Measurements from ENCODE around the gene GSTT2B. TPM values are rescaled to one million over a fixed set of nuclear protein-coding genes. Genes with fewer than 3 reads are reported as not detected.

Gene GSTT2B
- total and polyA plus RNA-seq, 2 donors (not counting 1 experiment from before 2014, with no cell fraction given) = not detected

GRCh38 chr22:23939017-23939357, 22.0 kb downstream of the GSTT2B start:
- H3K36me3 ChIP-seq (replicated peaks in 1 of 2; ENCODE audit: control extremely low read depth in 1 of 2, control insufficient read depth in 1 of 2, extremely low read depth in 1 of 2, insufficient read depth in 2 of 2, low read length in 1 of 2) = no peaks in the 10 kb centered on the region
- no peak overlapping the region for H3K4me2 ChIP-seq (replicated peaks; ENCODE audit: low read depth, low read length, poor library complexity, severe bottlenecking)
- no peaks in the 10 kb centered on the region for H3K79me2 ChIP-seq (ENCODE audit: control insufficient read depth, insufficient read depth, low read length)
- no peaks in the 10 kb centered on the region for H3K9me3 ChIP-seq (ENCODE audit: control extremely low read depth in 1 of 3, control insufficient read depth in 2 of 3, insufficient read depth in 1 of 3, low read length in 2 of 3)
- H3K4me3 ChIP-seq (ENCODE audit: control extremely low read depth in 1 of 5, extremely low read depth in 1 of 5, insufficient read depth in 1 of 5, low read depth in 2 of 5, low read length in 4 of 5) = no peak overlapping the region
- no peak for DNase-seq
- no peaks in the 10 kb centered on the region for H4K20me1 ChIP-seq (ENCODE audit: control insufficient read depth, insufficient read depth, low read length, poor library complexity, severe bottlenecking)
- H3K27ac ChIP-seq (ENCODE audit: low read length in 2 of 2) = no peak overlapping the region
- Mint-ChIP-seq H3K27me3 (no peaks in the 10 kb centered on the region), H3K27ac (no peak overlapping the region), H3K4me1 (no peaks in the 10 kb centered on the region), H3K4me3 (no peak overlapping the region), H3K9me3 (ENCODE audit: insufficient read depth) (no peaks in the 10 kb centered on the region)
- TF ChIP-seq EZH2 (IDR thresholded peaks at IDR 0.05; ENCODE audit: borderline replicate concordance, insufficient read depth, low read depth, low read length, poor library complexity, severe bottlenecking) = no peak
- TF ChIP-seq, protein P1, sequence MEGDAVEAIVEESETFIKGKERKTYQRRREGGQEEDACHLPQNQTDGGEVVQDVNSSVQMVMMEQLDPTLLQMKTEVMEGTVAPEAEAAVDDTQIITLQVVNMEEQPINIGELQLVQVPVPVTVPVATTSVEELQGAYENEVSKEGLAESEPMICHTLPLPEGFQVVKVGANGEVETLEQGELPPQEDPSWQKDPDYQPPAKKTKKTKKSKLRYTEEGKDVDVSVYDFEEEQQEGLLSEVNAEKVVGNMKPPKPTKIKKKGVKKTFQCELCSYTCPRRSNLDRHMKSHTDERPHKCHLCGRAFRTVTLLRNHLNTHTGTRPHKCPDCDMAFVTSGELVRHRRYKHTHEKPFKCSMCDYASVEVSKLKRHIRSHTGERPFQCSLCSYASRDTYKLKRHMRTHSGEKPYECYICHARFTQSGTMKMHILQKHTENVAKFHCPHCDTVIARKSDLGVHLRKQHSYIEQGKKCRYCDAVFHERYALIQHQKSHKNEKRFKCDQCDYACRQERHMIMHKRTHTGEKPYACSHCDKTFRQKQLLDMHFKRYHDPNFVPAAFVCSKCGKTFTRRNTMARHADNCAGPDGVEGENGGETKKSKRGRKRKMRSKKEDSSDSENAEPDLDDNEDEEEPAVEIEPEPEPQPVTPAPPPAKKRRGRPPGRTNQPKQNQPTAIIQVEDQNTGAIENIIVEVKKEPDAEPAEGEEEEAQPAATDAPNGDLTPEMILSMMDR (IDR thresholded peaks at IDR 0.05) = no peak
- no peak for ATAC-seq (ENCODE audit: low read depth)
- H3K9ac ChIP-seq (ENCODE audit: low read length) = no peak overlapping the region
- intact Hi-C loops (cut with micrococcal nuclease) = no loop called here
- CTCF ChIA-PET = interaction anchor here (0.6 kb wide), 1 partner anchor 51 kb away, joined by 3 read pairs; no protein-coding TSS in a partner anchor
- no peaks in the 10 kb centered on the region for H3K4me1 ChIP-seq (ENCODE audit: control insufficient read depth in 2 of 2, insufficient read depth in 2 of 2, low read length in 2 of 2)
- no peak overlapping the region for H2AFZ ChIP-seq (ENCODE audit: insufficient read depth, low read depth, low read length, poor library complexity, severe bottlenecking)
- POLR2A ChIA-PET = no interaction called here
- 74% methylated on average over 3 of the region's 3 CpGs for WGBS (ENCODE audit: insufficient coverage)
- no peaks in the 10 kb centered on the region for H3K27me3 ChIP-seq (replicated peaks in 1 of 4; ENCODE audit: control extremely low read depth in 1 of 4, control insufficient read depth in 3 of 4, insufficient read depth in 4 of 4, low read length in 3 of 4)

GRCh38 chr22:23938328-23939016, 22.5 kb downstream of the GSTT2B start:
- Mint-ChIP-seq H3K9me3 (ENCODE audit: insufficient read depth) (no peaks in the 10 kb centered on the region), H3K4me3 (no peak overlapping the region), H3K4me1 (no peaks in the 10 kb centered on the region), H3K27me3 (no peaks in the 10 kb centered on the region), H3K27ac (no peak overlapping the region)
- ATAC-seq (ENCODE audit: low read depth) (no peak), DNase-seq (peak; percentile 1)
- Histone ChIP-seq H3K36me3 (replicated peaks in 1 of 2; ENCODE audit: control extremely low read depth in 1 of 2, control insufficient read depth in 1 of 2, extremely low read depth in 1 of 2, insufficient read depth in 2 of 2, low read length in 1 of 2) (no peaks in the 10 kb centered on the region), H3K4me3 (ENCODE audit: control extremely low read depth in 1 of 5, extremely low read depth in 1 of 5, insufficient read depth in 1 of 5, low read depth in 2 of 5, low read length in 4 of 5) (no peak overlapping the region), H4K20me1 (ENCODE audit: control insufficient read depth, insufficient read depth, low read length, poor library complexity, severe bottlenecking) (no peaks in the 10 kb centered on the region), H3K79me2 (ENCODE audit: control insufficient read depth, insufficient read depth, low read length) (no peaks in the 10 kb centered on the region), H3K27ac (ENCODE audit: low read length in 2 of 2) (no peak overlapping the region), H3K9ac (ENCODE audit: low read length) (no peak overlapping the region), H3K27me3 (replicated peaks in 1 of 4; ENCODE audit: control extremely low read depth in 1 of 4, control insufficient read depth in 3 of 4, insufficient read depth in 4 of 4, low read length in 3 of 4) (no peaks in the 10 kb centered on the region), H3K4me2 (replicated peaks; ENCODE audit: low read depth, low read length, poor library complexity, severe bottlenecking) (no peak overlapping the region), H2AFZ (ENCODE audit: insufficient read depth, low read depth, low read length, poor library complexity, severe bottlenecking) (no peak overlapping the region), H3K9me3 (ENCODE audit: control extremely low read depth in 1 of 3, control insufficient read depth in 2 of 3, insufficient read depth in 1 of 3, low read length in 2 of 3) (no peaks in the 10 kb centered on the region), H3K4me1 (ENCODE audit: control insufficient read depth in 2 of 2, insufficient read depth in 2 of 2, low read length in 2 of 2) (no peaks in the 10 kb centered on the region)
- ChIA-PET CTCF (interaction anchor here (0.6 kb wide), 2 partner anchors 50 to 213 kb away, joined by 3 to 4 read pairs; no protein-coding TSS in a partner anchor), POLR2A (interaction anchor here (0.7 kb wide), 1 partner anchor 569 kb away, joined by 8 read pairs; no protein-coding TSS in a partner anchor)
- intact Hi-C loops (cut with micrococcal nuclease) = no loop called here
- TF ChIP-seq, protein P1 (IDR thresholded peaks at IDR 0.05) = no peak
- TF ChIP-seq EZH2 (IDR thresholded peaks at IDR 0.05; ENCODE audit: borderline replicate concordance, insufficient read depth, low read depth, low read length, poor library complexity, severe bottlenecking) = no peak
- 92% methylated on average over 3 of the region's 5 CpGs for WGBS (ENCODE audit: insufficient coverage)

Data from B cell (primary cell).